Stromal cell of bone marrow (primary cell): ENCODE results near the gene FARP1.

Experiments used
- DNase-seq: peaks from one replicate; pipeline ENCODE4 v3.0.0-alpha.2; 2012; ENCODE audit warnings: low read depth

Gene FARP1

GRCh38 chr13:98141509-98142379 lies 1.1 kb upstream of the FARP1 start:
- DNase-seq, result no peak

- no peak for DNase-seq
Measured at GRCh38 chr13:98143157-98143553, 261 bp downstream of the FARP1 start.

GRCh38 chr13:98143601-98144026 lies 720 bp downstream of the FARP1 start:
- DNase-seq, result no peak

- DNase-seq, result no peak
Measured at GRCh38 chr13:98144027-98144741, 1.3 kb downstream of the FARP1 start.

- DNase-seq, result peak; percentile 43
Measured at GRCh38 chr13:98144801-98145350, 2.0 kb downstream of the FARP1 start.

- DNase-seq, result no peak
Measured at GRCh38 chr13:98147521-98147920, 4.6 kb downstream of the FARP1 start.

GRCh38 chr13:98150832-98151479 lies 8.1 kb downstream of the FARP1 start:
- no peak for DNase-seq

GRCh38 chr13:98155475-98156109 lies 12.7 kb downstream of the FARP1 start:
- no peak for DNase-seq

- DNase-seq, result no peak
Measured at GRCh38 chr13:98156259-98156658, 13.4 kb downstream of the FARP1 start.

GRCh38 chr13:98157188-98157587 lies 14.3 kb downstream of the FARP1 start:
- DNase-seq, result no peak

GRCh38 chr13:98157609-98158008 lies 14.7 kb downstream of the FARP1 start:
- no peak for DNase-seq

- DNase-seq, result no peak
Measured at GRCh38 chr13:98158172-98158899, 15.4 kb downstream of the FARP1 start.

GRCh38 chr13:98162935-98163334 lies 20.0 kb downstream of the FARP1 start:
- no peak for DNase-seq

- DNase-seq, result no peak
Measured at GRCh38 chr13:98169331-98169730, 26.4 kb downstream of the FARP1 start.

- DNase-seq, result no peak
Measured at GRCh38 chr13:98171900-98172589, 29.2 kb downstream of the FARP1 start.

GRCh38 chr13:98172590-98173422 lies 29.9 kb downstream of the FARP1 start:
- DNase-seq, result no peak

- DNase-seq, result peak; percentile 88
Measured at GRCh38 chr13:98173431-98174152, 30.7 kb downstream of the FARP1 start.

- no peak for DNase-seq
Measured at GRCh38 chr13:98174307-98174706, 31.4 kb downstream of the FARP1 start.

GRCh38 chr13:98175043-98175442 lies 32.1 kb downstream of the FARP1 start:
- no peak for DNase-seq
